ENCODE data around the gene FGD4.

FGD4 gene

GRCh38 chr12:32647275-32647674 is 247.9 kb downstream of the FGD4 start:
- no peak for DNase-seq
- Mint-ChIP-seq H3K4me1 (no peaks in the 10 kb centered on the region), H3K27ac (no peak overlapping the region), H3K4me3 (no peak overlapping the region), H3K27me3 (no peaks in the 10 kb centered on the region), H3K9me3 (no peaks in the 10 kb centered on the region)
- no peak for ATAC-seq

GRCh38 chr12:32650508-32650907 is 251.2 kb downstream of the FGD4 start:
- Mint-ChIP-seq H3K9me3 (no peaks in the 10 kb centered on the region), H3K4me3 (no peak overlapping the region)

GRCh38 chr12:32651151-32651955 is 252.0 kb downstream of the FGD4 start:
- no peak overlapping the region for H3K27ac Mint-ChIP-seq
- no peaks in the 10 kb centered on the region for H3K4me1 Mint-ChIP-seq
- no peaks in the 10 kb centered on the region for H3K27me3 Mint-ChIP-seq
- DNase-seq = no peak
- ATAC-seq = no peak
- no peaks in the 10 kb centered on the region for H3K9me3 Mint-ChIP-seq
- H3K4me3 Mint-ChIP-seq = no peak overlapping the region

More at GRCh38 chr12:32650508-32650907, 251.2 kb downstream of the FGD4 start:
- no peak for DNase-seq
- ATAC-seq = no peak
- Mint-ChIP-seq H3K27ac (peak overlapping the region in 1 of 2 donors; percentile 40), H3K4me1 (no peaks in the 10 kb centered on the region), H3K27me3 (no peaks in the 10 kb centered on the region)

GRCh38 chr12:32651956-32652210 is 252.5 kb downstream of the FGD4 start:
- H3K4me1 Mint-ChIP-seq = no peaks in the 10 kb centered on the region
- H3K9me3 Mint-ChIP-seq = no peaks in the 10 kb centered on the region
- DNase-seq (no peak), ATAC-seq (no peak)
- no peaks in the 10 kb centered on the region for H3K27me3 Mint-ChIP-seq
- no peak overlapping the region for H3K27ac Mint-ChIP-seq
- no peak overlapping the region for H3K4me3 Mint-ChIP-seq

- no peaks in the 10 kb centered on the region for H3K9me3 Mint-ChIP-seq
- peak overlapping the region in 1 of 2 donors; percentile 93 for H3K27ac Mint-ChIP-seq
- peaks cover 7% of the 10 kb centered on the region for H3K4me1 Mint-ChIP-seq
- no peaks in the 10 kb centered on the region for H3K27me3 Mint-ChIP-seq
- ATAC-seq = no peak
- H3K4me3 Mint-ChIP-seq = no peak overlapping the region
- no peak for DNase-seq
Observed at GRCh38 chr12:32659908-32660440, 260.6 kb downstream of the FGD4 start.

- ATAC-seq = no peak
- Mint-ChIP-seq H3K9me3 (no peaks in the 10 kb centered on the region), H3K4me3 (no peak overlapping the region), H3K4me1 (peaks cover 7% of the 10 kb centered on the region), H3K27me3 (no peaks in the 10 kb centered on the region), H3K27ac (no peak overlapping the region)
- no peak for DNase-seq
Observed at GRCh38 chr12:32661706-32662105, 262.3 kb downstream of the FGD4 start.

GRCh38 chr12:32662665-32663064 is 263.3 kb downstream of the FGD4 start:
- H3K4me1 Mint-ChIP-seq = peaks cover 7% of the 10 kb centered on the region
- no peak overlapping the region for H3K27ac Mint-ChIP-seq
- H3K4me3 Mint-ChIP-seq = no peak overlapping the region
- no peaks in the 10 kb centered on the region for H3K9me3 Mint-ChIP-seq
- no peak for ATAC-seq
- DNase-seq = no peak
- H3K27me3 Mint-ChIP-seq = no peaks in the 10 kb centered on the region

- peak overlapping the region; percentile 22 to 35 for H3K4me3 Mint-ChIP-seq
- H3K9me3 Mint-ChIP-seq = peaks cover 9 to 10% of the 10 kb centered on the region in 2 donors
- H3K4me1 Mint-ChIP-seq = no peaks in the 10 kb centered on the region
- ATAC-seq (no peak), DNase-seq (no peak)
- H3K27me3 Mint-ChIP-seq = no peaks in the 10 kb centered on the region
- H3K27ac Mint-ChIP-seq = no peak overlapping the region
Observed at GRCh38 chr12:32666018-32666417, 266.7 kb downstream of the FGD4 start.

GRCh38 chr12:32669584-32669983 is 270.2 kb downstream of the FGD4 start:
- Mint-ChIP-seq H3K27ac (no peak overlapping the region), H3K4me1 (no peaks in the 10 kb centered on the region), H3K27me3 (no peaks in the 10 kb centered on the region), H3K9me3 (peaks cover 9 to 10% of the 10 kb centered on the region in 2 donors), H3K4me3 (no peak overlapping the region)
- DNase-seq = no peak
- no peak for ATAC-seq

GRCh38 chr12:32671930-32672780 is 272.8 kb downstream of the FGD4 start:
- no peaks in the 10 kb centered on the region for H3K4me1 Mint-ChIP-seq
- ATAC-seq (no peak), DNase-seq (no peak)
- peaks cover 9 to 10% of the 10 kb centered on the region in 2 donors for H3K9me3 Mint-ChIP-seq
- no peak overlapping the region for H3K4me3 Mint-ChIP-seq
- no peaks in the 10 kb centered on the region for H3K27me3 Mint-ChIP-seq
- H3K27ac Mint-ChIP-seq = no peak overlapping the region

GRCh38 chr12:32679091-32679919 is 279.9 kb downstream of the FGD4 start, which contains the start of gene DNM1L:
Gene DNM1L (plus strand): TSS chr12:32679301. CDS start chr12:32679364, 63 bp downstream.
- Mint-ChIP-seq H3K27ac (peak within 1 kb of the TSS; percentile 94 to 97), H3K4me3 (peak within 1 kb of the TSS; percentile 88 to 94), H3K27me3 (no peaks in the 10 kb centered on the region), H3K9me3 (no peaks in the 10 kb centered on the region), H3K4me1 (peaks cover 23% of the 10 kb centered on the region)
- DNase-seq = peak; percentile 91 to 95
- ATAC-seq = peak; percentile 98

GRCh38 chr12:32679920-32680237 is 280.5 kb downstream of the FGD4 start:
- no peak for ATAC-seq
- no peaks in the 10 kb centered on the region for H3K27me3 Mint-ChIP-seq
- H3K9me3 Mint-ChIP-seq = no peaks in the 10 kb centered on the region
- peak overlapping the region; percentile 88 to 94 for H3K4me3 Mint-ChIP-seq
- H3K27ac Mint-ChIP-seq = peak overlapping the region; percentile 93 to 94
- peaks cover 23% of the 10 kb centered on the region for H3K4me1 Mint-ChIP-seq
- no peak for DNase-seq

GRCh38 chr12:32680787-32681186 is 281.4 kb downstream of the FGD4 start:
- Mint-ChIP-seq H3K9me3 (no peaks in the 10 kb centered on the region), H3K4me1 (peaks cover 23% of the 10 kb centered on the region), H3K27me3 (no peaks in the 10 kb centered on the region), H3K27ac (no peak overlapping the region), H3K4me3 (peak overlapping the region in 1 of 2 donors; percentile 88)
- no peak for ATAC-seq
- no peak for DNase-seq

- ATAC-seq = no peak
- no peak for DNase-seq
- Mint-ChIP-seq H3K27ac (no peak overlapping the region), H3K9me3 (no peaks in the 10 kb centered on the region), H3K4me3 (peak overlapping the region in 1 of 2 donors; percentile 12), H3K27me3 (no peaks in the 10 kb centered on the region), H3K4me1 (peaks cover 23% of the 10 kb centered on the region)
Observed at GRCh38 chr12:32681272-32681671, 281.9 kb downstream of the FGD4 start.

- no peak overlapping the region for H3K27ac Mint-ChIP-seq
Observed at GRCh38 chr12:32686340-32686739, 287.0 kb downstream of the FGD4 start.

More at GRCh38 chr12:32686340-32686739, 287.0 kb downstream of the FGD4 start:
- DNase-seq (no peak), ATAC-seq (no peak)
- Mint-ChIP-seq H3K4me3 (no peak overlapping the region), H3K9me3 (no peaks in the 10 kb centered on the region), H3K4me1 (peaks cover 25% of the 10 kb centered on the region), H3K27me3 (no peaks in the 10 kb centered on the region)

All from stimulated activated naive CD8-positive, alpha-beta T cell treated with anti-CD3 and anti-CD28 coated beads, Interleukin-15, amount 100 ng/mL, for 72 hours (primary cell).